Measurements from ENCODE around the gene NR2C2AP. TPM values are rescaled to one million over a fixed set of nuclear protein-coding genes. Genes with fewer than 3 reads are reported as not detected.

NR2C2AP gene
- total and polyA plus RNA-seq, 2 of the 4 experiments (the other 2 are of a cell fraction): 5.4 to 9.0 TPM

DNA sequence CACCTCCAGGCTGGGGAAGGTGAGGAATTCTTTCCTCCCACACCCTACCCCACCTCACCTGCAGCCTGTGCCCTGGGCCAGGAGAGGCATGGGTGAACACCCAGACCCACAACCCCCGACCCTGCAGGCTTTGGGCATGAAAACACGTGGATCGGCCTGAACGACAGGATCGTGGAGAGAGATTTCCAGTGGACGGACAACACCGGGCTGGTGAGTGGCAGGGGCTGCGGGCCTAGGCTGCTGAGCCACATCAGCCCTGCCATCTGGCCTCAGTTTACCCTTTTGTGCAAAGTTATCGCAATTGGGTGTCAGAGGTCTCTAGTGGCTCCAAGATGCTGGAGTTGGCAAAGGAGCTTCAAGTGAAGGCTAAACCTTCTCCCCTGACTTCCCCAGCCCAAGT, 37.3 kb upstream of the NR2C2AP start:
- intact Hi-C loops (cut with micrococcal nuclease) (no loop called here), in situ Hi-C loops (cut with MboI; ENCODE audit: low sequenced_read_pairs) (no loop called here), dilution Hi-C loops (cut with HindIII; ENCODE audit: low sequenced_read_pairs, unreplicated experiment) (no loop called here)
- Histone ChIP-seq H2BK5ac (ENCODE audit: low read depth, low read length, poor library complexity, severe bottlenecking) (no peak overlapping the region), H2AK9ac (replicated peaks; ENCODE audit: low read depth, low read length, poor library complexity) (no peak overlapping the region), H3K79me1 (ENCODE audit: low read depth in 1 of 2, low read length in 2 of 2) (no peaks in the 10 kb centered on the region), H2AFZ (replicated peaks; ENCODE audit: low read length, poor library complexity) (no peak overlapping the region), H3K56ac (ENCODE audit: extremely low read depth, insufficient read depth, low read length) (no peak overlapping the region), H2BK15ac (ENCODE audit: low read depth, low read length) (no peak overlapping the region), H3K14ac (replicated peaks; ENCODE audit: low read depth, low read length) (no peak overlapping the region), H3K9me1 (ENCODE audit: insufficient read depth, low read length) (no peaks in the 10 kb centered on the region), H3K9me3 (ENCODE audit: control insufficient read depth, insufficient read depth, low read length) (0 out of 2 replicates have a peak, but pooled peaks cover 2% of the 10 kb centered on the region), H4K20me1 (ENCODE audit: insufficient read depth, low read length) (no peaks in the 10 kb centered on the region), H3K4me2 (ENCODE audit: low read depth, low read length) (no peak overlapping the region), H4K5ac (ENCODE audit: low read depth, low read length) (no peak overlapping the region), H3K4me3 (ENCODE audit: insufficient read depth, low read depth, low read length) (no peak overlapping the region), H3K23ac (ENCODE audit: low read depth, low read length) (no peak overlapping the region), H2BK120ac (ENCODE audit: low read depth, low read length) (no peak overlapping the region), H3K4me1 (ENCODE audit: control insufficient read depth, insufficient read depth, low read length) (no peaks in the 10 kb centered on the region), H2AK5ac (ENCODE audit: low read depth, low read length) (no peak overlapping the region), H3K9ac (ENCODE audit: low read depth, low read length) (no peak overlapping the region), H3K18ac (ENCODE audit: low read depth, low read length) (no peak overlapping the region), H2BK20ac (ENCODE audit: low read depth, low read length) (no peak overlapping the region), H3K36me3 (ENCODE audit: control insufficient read depth, insufficient read depth, low read length) (no peaks in the 10 kb centered on the region), H4K91ac (ENCODE audit: insufficient read depth, low read depth, low read length) (no peak overlapping the region), H3K27me3 (ENCODE audit: control insufficient read depth, insufficient read depth, low read length) (peaks cover 2% of the 10 kb centered on the region; the same call in 1 of the 2 replicates), H3K27ac (ENCODE audit: insufficient read depth, low read length) (no peak overlapping the region), H4K8ac (ENCODE audit: low read depth in 2 of 2, low read length in 2 of 2) (no peak overlapping the region), H3K4ac (ENCODE audit: low read depth, low read length) (no peak overlapping the region)
- WGBS, 2 experiments (ENCODE audit: extremely low coverage in 2 of 2, insufficient read length in 1 of 2): 51% methylated on average over 5 of the region's 9 CpGs; no CpG with 5 or more reads in 1 of the 2 experiments
- no TSS peak for BruUV-seq (replicated peaks)
- ATAC-seq (ENCODE audit: low read depth): no peak
- ChIA-PET CTCF (interaction anchor here (0.6 kb wide), 1 partner anchor 1792 kb away, joined by 4 read pairs; no protein-coding TSS in a partner anchor), POLR2A (ENCODE audit: unreplicated experiment) (no interaction called here)
- no peak for DNase-seq
- TF ChIP-seq, protein P1, sequence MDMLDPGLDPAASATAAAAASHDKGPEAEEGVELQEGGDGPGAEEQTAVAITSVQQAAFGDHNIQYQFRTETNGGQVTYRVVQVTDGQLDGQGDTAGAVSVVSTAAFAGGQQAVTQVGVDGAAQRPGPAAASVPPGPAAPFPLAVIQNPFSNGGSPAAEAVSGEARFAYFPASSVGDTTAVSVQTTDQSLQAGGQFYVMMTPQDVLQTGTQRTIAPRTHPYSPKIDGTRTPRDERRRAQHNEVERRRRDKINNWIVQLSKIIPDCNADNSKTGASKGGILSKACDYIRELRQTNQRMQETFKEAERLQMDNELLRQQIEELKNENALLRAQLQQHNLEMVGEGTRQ (IDR thresholded peaks at IDR 0.05; ENCODE audit: low read depth, low read length): no peak
- TF ChIP-seq RCOR1 (IDR thresholded peaks at IDR 0.05; ENCODE audit: insufficient replicate concordance, low read length) (no peak), CEBPB (IDR thresholded peaks at IDR 0.05; ENCODE audit: low read depth, low read length) (no peak), MXI1 (IDR thresholded peaks at IDR 0.05; ENCODE audit: borderline replicate concordance, low read depth, low read length) (no peak), MAZ (IDR thresholded peaks at IDR 0.05; ENCODE audit: borderline replicate concordance, low read depth, low read length) (no peak)
- TF ChIP-seq, protein P2, sequence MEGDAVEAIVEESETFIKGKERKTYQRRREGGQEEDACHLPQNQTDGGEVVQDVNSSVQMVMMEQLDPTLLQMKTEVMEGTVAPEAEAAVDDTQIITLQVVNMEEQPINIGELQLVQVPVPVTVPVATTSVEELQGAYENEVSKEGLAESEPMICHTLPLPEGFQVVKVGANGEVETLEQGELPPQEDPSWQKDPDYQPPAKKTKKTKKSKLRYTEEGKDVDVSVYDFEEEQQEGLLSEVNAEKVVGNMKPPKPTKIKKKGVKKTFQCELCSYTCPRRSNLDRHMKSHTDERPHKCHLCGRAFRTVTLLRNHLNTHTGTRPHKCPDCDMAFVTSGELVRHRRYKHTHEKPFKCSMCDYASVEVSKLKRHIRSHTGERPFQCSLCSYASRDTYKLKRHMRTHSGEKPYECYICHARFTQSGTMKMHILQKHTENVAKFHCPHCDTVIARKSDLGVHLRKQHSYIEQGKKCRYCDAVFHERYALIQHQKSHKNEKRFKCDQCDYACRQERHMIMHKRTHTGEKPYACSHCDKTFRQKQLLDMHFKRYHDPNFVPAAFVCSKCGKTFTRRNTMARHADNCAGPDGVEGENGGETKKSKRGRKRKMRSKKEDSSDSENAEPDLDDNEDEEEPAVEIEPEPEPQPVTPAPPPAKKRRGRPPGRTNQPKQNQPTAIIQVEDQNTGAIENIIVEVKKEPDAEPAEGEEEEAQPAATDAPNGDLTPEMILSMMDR (conservative IDR thresholded peaks at IDR 0.05; ENCODE audit: low read depth, low read length): no peak

Data from IMR-90 (cell line).